Measurements from ENCODE around the gene TECR.
A peak's percentile ranks its signal among the peaks of the same experiment; 100 is the strongest.
"Not testable (repeated sequence)": the region's sequence is repeated elsewhere in the genome, so short reads cannot be mapped to it uniquely, and the experiment has no call there.

Gene TECR, protein sequence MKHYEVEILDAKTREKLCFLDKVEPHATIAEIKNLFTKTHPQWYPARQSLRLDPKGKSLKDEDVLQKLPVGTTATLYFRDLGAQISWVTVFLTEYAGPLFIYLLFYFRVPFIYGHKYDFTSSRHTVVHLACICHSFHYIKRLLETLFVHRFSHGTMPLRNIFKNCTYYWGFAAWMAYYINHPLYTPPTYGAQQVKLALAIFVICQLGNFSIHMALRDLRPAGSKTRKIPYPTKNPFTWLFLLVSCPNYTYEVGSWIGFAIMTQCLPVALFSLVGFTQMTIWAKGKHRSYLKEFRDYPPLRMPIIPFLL

DNA sequence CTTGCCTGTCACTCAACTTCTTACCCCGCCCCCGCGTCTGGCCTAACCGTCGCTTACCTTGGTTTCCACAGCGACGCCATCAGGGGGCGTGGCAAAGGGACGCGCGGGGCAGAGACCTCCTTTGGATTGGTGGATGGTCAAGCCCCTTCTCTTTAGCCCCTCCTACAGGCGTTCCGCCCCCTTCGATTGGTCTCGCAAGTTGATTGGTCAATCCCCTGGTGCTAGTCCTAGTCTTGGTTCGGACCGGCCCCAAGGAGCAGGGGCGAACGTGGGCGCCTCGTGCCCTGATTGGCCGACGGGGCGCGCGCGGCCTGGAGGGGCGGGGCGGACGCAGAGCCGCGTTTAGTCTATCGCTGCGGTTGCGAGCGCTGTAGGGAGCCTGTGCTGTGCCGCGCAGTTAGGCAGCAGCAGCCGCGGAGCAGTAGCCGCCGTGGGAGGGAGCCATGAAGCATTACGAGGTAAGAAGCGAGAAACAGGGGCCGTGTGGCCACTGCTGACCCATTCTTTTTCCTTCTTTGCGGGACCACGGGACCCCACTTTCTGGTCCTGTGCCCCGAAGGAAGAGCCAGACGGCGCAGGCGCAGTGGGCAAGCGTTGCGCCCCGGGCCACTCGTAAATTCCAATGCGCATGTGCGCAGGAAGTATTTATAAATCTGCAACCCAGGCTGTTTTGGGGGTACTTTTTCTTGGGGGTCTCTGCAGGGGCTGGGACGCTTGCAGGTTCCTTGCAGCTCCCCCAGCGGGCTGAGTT is at the start of gene TECR:
TECR (plus strand) TSS at position 341 of the 751 bp plus-strand sequence; CDS start at position 444, 103 bp downstream.
- peak; percentile 100 for DNase-seq
- ATAC-seq = peak; percentile 98

DNA sequence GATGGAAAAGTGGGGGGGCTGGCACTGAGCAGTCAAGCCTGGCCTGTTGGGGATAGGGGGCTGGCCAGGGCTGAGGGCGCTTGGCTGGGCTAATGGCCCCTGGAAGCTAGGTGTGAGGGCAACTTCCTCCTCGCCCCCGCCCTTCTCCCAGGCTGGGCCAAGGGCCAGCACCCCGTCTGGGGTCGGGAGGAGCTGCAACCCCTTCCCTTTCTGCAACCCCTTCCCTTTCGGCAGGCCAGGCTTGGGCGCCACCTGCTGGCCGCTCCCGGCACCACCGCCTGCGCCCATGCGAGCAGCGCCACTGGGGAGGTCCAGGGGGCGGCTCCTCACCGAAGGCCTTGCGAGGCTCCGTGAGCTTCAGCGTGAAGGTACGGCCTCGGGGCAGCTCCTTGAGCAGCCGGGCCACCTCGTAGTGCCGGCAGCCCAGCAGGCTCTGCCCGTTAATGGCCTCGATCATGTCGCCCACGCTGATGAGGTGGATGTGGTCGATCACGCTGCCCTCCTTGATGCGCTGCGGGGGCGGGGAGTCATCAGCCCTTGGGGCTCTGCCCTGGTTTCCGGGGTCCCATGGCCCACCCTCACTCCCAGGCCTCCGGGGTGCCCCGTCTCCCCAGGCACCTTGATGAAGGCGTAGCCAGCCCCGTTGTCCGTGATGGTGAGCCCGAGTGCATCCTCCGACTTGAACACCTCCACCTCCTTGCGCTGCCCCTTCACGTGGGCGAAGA is 49.3 kb upstream of the TECR start:
- peak; percentile 39 for ATAC-seq
- DNase-seq = peak; percentile 84

DNA sequence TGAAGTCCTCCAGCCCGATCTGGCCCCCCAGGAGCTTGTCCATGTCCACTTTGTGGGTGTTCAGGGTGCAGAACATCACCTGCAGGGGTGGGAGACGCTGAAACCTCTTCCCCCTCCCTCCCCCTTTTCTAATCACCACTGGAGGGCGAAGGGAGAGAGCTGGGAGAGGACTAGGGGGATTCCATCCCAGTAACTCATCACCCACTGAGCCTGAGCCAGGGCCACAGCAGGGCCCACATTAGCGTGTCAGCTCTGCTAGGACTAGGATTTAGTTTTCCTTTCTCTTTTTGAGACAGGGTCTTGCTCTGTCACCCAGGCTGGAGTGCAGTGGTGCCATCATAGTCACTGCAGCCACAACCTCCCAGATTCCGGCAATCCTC is 48.7 kb upstream of the TECR start:
- DNase-seq = no peak
- ATAC-seq = no peak

DNA sequence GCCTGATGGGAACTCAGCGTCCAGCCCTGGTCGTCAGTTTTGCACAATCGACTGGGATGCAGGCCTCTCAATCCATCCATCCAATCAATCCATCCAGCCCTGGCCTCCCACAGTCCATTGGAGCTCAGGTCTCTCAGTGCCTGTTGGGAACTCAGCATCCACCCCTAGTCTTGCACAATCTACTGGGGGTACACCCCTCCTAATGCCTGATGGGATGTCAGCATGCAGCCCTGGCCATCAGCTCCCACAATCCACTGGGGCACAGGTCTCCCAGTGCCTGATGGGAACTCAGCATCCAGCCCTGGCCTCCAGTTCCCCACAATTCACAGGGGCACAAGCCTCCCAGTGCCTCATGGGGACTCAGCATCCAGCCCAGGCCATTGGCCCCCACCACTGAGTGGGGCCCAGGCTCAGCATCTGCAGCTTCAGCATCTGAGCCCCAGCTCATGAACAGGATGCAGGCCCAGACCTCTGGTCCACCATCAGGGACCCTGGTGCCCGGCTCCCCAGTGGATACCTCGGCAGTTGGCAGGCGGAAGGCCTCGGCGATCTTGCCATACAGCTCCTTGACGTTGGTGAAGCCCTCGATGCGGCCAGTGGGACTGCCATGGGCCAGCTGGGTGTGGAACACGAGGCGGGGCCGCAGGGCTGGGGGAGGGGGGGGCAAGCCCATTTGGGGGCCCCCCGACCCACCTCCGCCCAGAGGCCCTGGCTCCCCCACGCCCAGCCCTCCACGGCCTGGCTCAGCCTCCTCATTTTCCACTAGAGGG is 47.0 kb upstream of the TECR start:
- DNase-seq = no peak
- no peak for ATAC-seq

DNA sequence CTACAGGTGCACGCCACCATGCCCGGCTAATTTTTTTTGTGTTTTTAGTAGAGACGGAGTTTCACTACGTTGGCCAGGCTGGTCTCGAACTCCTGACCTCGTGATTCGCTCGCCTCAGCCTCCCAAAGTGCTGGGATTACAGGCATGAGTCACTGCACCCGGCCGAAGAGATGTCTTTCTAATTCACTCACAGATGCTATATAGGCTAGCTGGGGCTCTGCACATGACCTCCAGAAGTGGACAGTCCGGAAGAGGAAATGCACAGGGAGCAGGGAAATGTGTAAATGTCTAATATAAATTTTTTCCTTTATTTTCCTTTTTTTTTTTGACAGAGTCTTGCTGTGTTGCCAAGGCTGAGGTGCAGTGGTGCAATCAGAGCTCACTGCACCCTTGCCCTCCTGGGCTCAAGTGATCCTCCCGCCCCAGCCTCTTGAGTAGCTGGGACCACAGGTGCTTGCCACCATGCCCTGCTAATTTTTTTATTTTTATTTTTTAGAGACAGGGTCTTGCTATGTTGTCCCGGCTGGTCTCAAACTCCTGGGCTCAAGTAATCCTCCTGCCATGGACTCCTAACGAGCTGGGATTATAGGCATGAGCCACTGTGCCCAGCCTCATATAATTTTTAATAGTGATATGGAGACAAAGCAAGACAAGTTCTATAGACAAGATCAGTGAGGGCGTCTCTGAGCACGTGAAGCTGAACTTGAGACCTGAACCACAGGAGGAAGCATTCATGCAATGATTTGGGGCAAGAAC is 41.8 kb upstream of the TECR start:
- DNase-seq (no peak), ATAC-seq (no peak)

DNA sequence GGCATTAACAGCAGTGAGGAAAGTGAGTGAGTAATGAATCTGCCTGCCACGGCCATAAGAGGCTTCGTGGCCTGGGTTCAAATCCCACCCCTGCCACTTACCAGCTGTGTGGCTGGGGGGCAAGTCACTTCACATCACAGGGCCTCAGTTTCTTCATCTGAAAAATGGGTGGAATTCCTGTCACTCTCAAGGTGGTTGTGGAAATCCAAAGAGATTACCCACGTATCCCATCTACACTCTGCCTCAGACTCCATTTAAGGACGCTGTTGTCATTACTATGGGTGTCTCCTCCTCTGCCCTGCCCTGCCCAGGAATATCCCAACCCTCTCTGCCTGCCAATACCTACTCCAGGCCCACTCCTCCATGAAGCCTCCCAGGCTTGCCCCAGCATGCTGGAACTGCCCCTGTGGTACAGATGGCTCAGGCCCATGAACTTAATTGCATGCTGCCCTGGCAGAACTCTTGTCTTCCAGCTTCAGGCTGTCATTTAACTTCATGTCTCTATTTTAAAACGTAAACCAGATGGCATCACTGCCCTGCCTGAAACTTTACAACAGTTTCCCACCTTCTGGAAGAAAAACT is 36.5 kb upstream of the TECR start:
- ATAC-seq (no peak), DNase-seq (no peak)

DNA sequence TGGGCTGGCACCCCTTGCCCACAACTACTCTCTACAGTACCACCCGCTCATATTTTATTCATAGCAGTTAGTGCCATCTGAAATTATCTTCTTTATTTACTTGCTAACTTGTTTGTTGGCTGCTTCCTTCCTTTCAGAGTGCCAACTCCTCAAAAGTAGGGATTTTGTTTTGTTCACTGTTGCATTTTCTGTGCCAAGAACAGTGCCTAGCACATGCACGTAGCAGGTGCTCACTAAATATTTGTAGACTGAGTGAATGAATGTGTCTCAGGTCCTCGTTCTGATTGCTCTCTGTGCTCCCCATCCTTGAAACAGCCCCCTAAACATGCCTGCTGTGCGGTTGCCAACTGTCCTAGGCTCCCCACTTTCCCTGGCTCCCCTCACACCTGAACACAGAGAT is 35.0 kb upstream of the TECR start:
- ATAC-seq = no peak
- no peak for DNase-seq

DNA sequence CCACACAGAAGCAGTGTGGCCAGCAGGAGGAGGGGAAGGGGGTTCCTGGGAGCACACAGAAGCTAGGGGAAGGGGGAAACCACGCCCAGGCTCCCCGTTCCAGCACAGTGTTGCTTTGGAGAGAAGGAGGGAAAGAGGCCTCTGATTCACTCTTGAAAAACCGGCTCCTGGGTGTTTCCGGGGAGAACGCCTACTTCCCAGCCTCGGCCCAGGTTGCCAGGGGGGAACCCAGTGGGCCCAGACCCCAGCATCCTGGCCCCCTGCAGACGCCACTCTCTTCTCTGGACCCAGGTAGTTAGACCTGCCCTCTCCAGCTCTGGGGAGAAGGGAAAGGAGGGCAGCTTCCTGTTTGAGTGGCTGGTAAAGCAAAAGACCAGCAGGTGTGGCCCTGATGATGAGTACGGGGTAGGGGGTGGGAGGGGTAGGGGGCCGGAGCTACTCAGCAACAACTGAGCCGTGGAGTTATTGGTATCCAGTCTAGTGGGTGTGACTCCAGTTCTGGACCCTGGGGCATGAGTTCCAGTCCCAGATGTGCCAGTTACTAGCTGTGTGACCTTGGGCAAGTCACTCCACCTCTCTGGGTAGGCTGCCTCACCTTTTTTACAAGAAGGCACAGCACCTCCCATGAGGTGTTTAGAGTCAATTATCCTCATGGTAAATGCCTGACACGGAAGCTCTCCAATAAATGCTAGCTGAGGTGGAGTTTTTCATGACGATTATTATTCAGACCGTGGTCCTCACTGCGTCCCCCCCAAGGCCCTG is 34.3 kb upstream of the TECR start:
- ATAC-seq = no peak
- no peak for DNase-seq

DNA sequence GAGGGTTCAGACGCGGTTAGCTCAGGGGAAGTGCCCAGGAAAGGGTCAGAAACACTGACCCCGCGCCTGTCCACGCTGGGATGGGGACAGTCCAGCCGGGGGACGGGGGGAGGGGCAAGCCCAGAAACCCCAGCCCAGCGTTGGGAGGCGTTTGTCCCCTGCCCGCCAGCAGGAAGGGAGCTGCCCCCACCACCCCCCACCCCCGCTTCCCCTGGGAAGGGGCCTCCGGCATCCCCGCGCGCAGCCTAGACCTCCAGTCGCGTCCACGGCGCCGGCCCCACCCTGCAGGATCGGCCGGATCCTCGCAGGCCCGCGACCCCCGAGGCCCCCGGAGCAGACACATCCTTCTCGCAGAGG is 33.7 kb upstream of the TECR start:
- no peak for ATAC-seq
- DNase-seq = no peak

DNA sequence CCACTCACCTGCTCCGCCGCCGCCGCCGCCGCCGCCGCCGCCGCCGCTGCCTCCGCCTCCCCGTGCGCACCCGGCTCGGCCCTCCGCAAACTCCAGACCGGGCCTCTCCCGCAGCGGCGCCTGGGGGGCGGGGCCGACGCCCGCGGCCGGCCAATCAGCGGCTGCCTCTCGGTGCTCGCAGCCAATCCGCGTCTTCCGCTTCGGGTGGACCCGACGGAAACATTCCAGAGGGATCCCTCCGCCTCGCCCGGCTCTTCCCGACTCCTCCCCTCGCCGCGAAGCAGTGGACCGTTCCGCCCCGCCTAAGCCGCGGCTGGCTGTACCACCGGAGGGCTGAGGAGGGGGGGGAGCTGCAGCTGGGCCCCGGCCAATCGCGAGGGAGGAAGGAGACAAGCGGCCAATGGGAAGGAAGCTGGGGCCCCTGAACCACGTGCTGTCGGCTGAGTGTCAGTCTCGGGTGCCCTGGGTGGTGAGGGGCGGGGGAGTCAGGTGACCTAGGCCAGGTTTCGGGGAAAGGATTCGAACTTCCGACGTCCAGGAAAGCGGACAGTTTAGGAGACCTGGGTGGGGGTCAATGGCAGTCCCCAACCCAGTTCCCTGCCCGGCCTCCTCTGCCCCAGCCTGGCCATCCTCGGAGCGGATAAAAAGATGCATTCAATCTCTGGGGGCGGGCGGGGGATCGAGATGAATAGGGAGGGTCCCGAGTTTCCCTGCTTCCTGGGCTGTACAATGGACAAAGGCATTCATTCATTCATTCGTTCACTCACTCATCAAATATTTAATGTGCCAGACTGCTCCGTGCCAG is 33.2 kb upstream of the TECR start, which contains the start of gene GIPC1:
GIPC1 (minus strand) TSS at position 99 of the 805 bp plus-strand sequence. CDS start 13,151 bp downstream, outside the sequence.
- ATAC-seq = peak; percentile 91
- peak; percentile 87 for DNase-seq

DNA sequence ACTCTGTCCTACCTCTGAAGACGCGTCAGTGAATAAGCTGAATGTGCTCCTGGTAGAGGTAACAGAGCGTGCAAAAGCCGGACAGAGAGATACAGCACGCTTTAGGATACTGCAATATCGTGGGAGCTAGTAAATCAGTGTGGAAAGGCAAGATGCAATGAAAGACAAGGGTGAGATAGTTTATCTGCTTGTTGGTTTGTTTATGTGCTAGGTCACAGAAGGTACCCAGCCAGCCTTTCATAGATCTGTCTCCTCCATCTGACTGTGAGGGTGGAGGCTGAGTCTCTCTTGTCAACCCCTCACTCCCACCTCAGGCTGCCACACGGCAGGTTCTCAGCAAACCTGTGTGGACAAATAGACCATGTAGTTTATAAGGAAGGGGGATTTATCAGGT is 32.6 kb upstream of the TECR start:
- DNase-seq = no peak
- ATAC-seq = no peak

DNA sequence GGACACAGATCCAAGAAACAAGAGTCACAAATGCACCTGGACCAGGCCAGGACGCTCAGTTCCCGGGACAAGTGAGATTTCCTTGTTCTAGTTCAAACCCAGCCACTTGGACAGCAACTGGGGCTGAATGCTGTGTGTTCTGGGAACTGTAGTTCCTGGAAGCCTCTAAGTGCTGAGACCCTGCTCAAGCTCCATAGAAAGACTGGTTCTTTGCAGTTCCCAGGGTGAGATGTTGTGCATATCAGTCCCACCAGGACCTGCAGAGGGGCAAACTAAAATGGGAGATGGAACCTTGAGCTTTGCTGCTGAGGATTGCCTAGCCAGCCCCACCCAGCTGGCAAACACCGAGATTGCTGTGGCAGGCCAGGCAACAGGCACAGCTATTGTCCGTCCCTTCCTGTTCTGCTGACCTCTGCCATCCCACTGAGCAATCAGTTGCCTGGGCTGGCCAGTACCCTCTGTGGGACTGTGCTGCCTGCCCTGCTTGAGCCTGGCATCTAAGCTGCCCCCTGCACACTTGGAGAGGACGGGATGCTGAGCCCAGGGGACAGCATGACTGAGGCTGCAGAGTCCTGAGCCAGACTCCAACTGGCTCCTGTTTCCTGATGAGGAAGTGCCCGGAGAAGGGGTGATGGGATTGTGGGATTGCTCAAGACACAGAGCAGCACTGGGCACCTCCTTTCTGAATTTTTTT is 32.0 kb upstream of the TECR start:
- DNase-seq (no peak), ATAC-seq (no peak)

DNA sequence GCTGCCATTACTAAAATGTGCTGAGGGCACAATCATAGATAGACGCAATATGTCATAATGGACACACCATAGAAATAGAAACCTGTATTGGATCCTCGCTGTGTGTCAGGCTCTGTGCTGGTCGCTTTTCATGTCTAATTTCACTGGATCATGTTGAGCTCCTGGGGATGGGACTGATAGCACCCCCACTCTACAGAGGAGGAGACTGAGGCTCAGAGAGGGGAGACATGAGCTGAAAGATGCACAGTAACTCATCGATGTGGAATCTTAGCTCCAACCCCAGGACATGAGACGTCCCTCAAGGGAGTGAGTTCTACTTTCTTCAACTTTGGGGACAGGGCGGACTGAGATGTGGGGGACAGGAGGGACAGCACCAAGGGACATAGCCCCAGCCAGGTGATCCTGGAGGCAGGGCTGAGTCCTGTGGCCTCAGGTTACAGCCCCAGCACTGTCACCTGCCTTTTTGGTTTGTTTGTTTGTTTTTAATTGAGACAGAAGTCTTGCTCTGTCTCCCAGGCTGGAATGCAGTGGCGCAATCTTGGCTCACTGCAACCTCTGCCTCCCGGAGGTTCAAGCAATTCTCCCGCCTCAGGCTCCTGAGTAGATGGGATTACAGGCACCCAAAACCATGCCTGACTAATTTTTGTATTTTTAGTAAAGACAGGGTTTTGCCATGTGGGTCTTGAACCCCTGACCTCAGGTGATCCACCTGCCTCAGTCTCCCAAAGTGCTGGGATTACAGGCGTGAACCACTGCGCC is 26.9 kb upstream of the TECR start:
- DNase-seq = no peak

DNA sequence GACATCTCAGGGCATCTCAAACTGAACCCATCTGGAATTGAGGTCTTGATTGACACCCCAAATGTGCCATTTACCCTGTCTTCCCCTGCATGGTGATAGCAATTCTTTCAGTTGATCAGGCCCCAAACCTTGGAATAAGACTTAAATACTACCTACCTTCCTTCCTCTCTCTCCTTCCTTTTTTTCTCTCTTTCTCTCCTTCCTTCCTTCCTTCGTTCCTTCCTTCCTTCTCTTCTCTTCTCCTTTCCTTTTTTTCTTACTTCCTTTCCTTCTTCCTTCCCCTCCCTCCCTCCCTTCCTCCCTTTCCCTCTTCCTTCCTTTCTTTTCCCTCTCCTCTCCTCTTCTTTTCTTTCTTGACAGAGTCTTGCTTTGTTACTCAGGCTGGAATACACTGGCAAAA is 26.1 kb upstream of the TECR start:
- ATAC-seq (no peak), DNase-seq (no peak)

More for the DNA sequence above, 26.9 kb upstream of the TECR start:
- no peak for ATAC-seq

DNA sequence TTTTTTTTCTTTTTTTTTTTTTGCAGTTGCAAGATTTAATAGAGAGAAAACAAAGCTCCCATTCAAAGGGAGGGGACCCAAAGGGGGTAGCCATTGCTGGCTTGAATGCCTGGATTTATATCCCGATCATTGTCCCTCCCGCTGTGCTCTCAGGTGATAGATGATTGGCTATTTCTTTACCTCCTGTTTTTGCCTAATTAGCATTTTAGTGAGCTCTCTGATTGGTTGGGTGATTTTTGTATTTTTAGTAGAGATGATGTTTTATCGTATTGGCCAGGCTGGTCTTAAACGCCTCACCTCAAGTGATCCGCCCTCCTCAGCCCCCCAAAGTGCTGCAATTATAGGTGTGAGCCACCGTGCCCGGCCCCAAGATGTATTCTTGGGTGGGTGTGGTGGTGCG is 24.8 kb upstream of the TECR start:
- DNase-seq, ATAC-seq: not testable (repeated sequence)

DNA sequence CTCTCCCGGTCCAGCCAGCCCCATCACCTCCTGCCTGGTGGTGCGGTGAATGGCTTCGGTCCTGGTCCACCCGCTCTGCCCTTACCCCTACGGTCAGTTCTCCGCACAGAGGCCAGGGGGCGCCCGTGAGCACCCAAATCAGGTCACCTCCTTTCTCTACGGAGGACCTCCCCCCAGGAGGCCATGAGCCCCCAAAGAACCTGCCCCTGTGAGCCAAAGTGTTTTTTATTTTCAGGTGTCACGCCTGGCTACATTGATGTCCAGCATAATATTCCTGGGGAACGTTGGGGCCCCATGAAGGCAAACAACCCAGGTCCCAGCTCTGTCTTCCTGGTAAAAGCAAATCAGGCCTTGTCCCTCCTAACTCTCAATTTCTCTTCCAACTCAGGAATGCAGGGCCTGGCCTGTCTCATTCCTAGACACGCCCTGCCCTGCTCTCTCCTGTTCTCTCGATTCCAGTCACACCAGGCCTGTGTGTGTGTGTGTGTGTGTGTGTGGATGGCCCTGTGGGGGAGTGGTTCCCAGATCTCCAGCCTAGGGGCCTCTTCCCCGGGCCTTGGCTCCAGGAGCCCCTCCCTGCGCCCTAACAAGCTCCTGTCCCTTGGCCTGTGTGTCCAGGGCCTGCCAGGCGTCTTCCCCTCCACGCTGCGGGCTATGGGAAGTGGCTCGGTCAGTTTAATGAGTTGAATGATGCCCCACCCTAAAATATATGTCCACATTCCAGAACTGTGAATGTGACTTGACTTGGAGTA is 23.7 kb upstream of the TECR start:
- DNase-seq (peak; percentile 85), ATAC-seq (peak; percentile 77)
